Kidney (tissue), 14 donors: ENCODE results near the gene RESP18. TPM values are rescaled to one million over a fixed set of nuclear protein-coding genes. Genes with fewer than 3 reads are reported as not detected.

Experiments used
- DNase-seq, 5 donors: peaks; one replicate each; pipeline ENCODE4 v3.0.0-alpha.2; 2013 to 2020
- FAIRE-seq: peaks from 2 replicates; lab custom pipeline; 2012; peaks lifted over from hg19 to GRCh38; lab: Jason Lieb, UNC
- H3K27ac ChIP-seq, 2 donors: one replicate each; pipeline ENCODE4 v1.7.0; 2013; ENCODE audit warnings: low read depth in 2 of 2, low read length in 2 of 2, inconsistent platforms in 1 of 2
- H3K27me3 ChIP-seq: one replicate; pipeline ENCODE4 v1.7.1; 2013; ENCODE audit warnings: low read length, inconsistent platforms; ENCODE audit not compliant: control insufficient read depth, insufficient read depth
- H3K36me3 ChIP-seq, 3 donors: one replicate each; pipeline versions ENCODE4 v1.7.0 to v1.7.1; 2013; ENCODE audit warnings: low read length in 3 of 3, control low read depth in 1 of 3, inconsistent platforms in 1 of 3; ENCODE audit not compliant: insufficient read depth in 3 of 3, control insufficient read depth in 2 of 3
- H3K4me1 ChIP-seq, 3 donors: one replicate each; pipeline versions ENCODE4 v1.7.0 to v1.7.1; 2013; ENCODE audit warnings: low read length in 3 of 3, inconsistent platforms in 1 of 3, low read depth in 1 of 3; ENCODE audit not compliant: control insufficient read depth in 2 of 3, insufficient read depth in 2 of 3
- H3K4me3 ChIP-seq, 3 donors: one replicate each; pipeline versions ENCODE4 v1.7.0 to v1.8.1; 2013; ENCODE audit warnings: low read length in 3 of 3, control low read depth in 1 of 3, inconsistent platforms in 1 of 3
- H3K9ac ChIP-seq, 3 donors: one replicate each; pipeline versions ENCODE4 v1.7.0 to v1.7.1; 2013; ENCODE audit warnings: low read length in 3 of 3, control low read depth in 1 of 3, inconsistent platforms in 1 of 3
- H3K9me3 ChIP-seq, 3 donors: one replicate each; pipeline versions ENCODE4 v1.7.0 to v1.7.1; 2013; ENCODE audit warnings: low read length in 3 of 3, control low read depth in 1 of 3, inconsistent platforms in 1 of 3; ENCODE audit not compliant: control insufficient read depth in 2 of 3, insufficient read depth in 1 of 3
- CTCF ChIP-seq: IDR thresholded peaks from 3 replicates; pipeline ENCODE4 v1.5.1; 2012; ENCODE audit warnings: mild to moderate bottlenecking, moderate library complexity, borderline replicate concordance; ENCODE audit not compliant: insufficient read depth; ENCODE audit errors: extremely low read depth
- intact Hi-C: fragments of 100-400 bp; cut with DNase I; formaldehyde crosslinking; loops from one replicate; pipeline ENCODE4 v1.11.1; 2022
- polyA plus RNA-seq: library from polyadenylated mRNA; stranded (reverse); fragments of 350-450 nt; fragmentation: Illumina TruSeq; extraction: RNeasy Lipid Tissue Mini Kit (QIAGEN cat#74804); gene quantifications from one replicate; pipeline ENCODE4 v1.2.3, GENCODE V29; 2014; ENCODE audit warnings: low read depth, low replicate concordance; ENCODE audit not compliant: insufficient read depth
- total RNA-seq: library from RNA; stranded (reverse); fragmentation: NEBNext Ultra II Directional; extraction: Animal tissue kit (Norgen Biotek cat#: 25700); gene quantifications from one replicate; pipeline ENCODE4 v1.2.1, GENCODE V29; 2021
- donor health status: control.
- donor health status: control.
- donor health status: control.
- donor health status: control.
- donor health status: control.
- donor health status: DM: yes; HTN: yes; CAD: no.
- donor health status: Normal renal cell carcinoma (clear cell type).

The RESP18 gene
- total and polyA plus RNA-seq, 2 donors from 2014 or later: not detected

DNA sequence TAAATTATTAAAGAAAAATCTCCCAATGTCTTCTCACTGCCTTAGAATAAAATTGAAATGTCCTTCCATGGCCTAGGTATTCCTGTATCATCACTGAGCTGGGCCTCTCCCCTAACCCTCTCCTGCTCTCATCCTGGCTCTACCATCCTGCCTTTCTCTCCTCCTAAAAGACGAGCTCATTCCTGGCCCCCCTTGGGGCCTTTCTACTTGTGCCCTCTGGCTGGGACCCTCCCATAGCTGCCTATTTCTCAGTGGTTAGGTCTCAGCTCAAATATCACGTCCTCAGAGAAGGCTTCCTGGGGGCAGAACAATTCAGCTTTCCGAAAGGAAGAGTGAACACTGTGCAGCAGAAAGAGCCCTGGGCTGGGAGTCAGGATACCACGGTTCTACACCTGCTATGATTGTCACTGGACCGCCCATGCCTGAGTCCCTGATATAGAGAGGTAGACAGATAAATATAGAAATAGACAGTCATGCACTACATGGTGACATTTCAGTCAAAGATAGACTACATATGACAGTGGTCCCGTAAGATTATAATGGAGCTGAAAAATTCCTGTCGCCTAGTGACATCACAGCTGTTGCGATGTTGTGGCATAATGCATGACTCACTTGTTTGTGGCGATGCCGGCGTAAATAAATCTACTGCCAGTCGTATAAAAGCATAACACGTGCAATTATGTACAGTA lies 45.8 kb upstream of the RESP18 start:
- TF ChIP-seq CTCF: no peak
- Histone ChIP-seq H3K9ac (no peak overlapping the region), H3K4me3 (no peak overlapping the region), H3K36me3 (peaks cover 10 to 42% (median 25%) of the 10 kb centered on the region in 3 donors), H3K27ac (no peak overlapping the region), H3K4me1 (no peaks in the 10 kb centered on the region), H3K9me3 (no peaks in the 10 kb centered on the region), H3K27me3 (no peaks in the 10 kb centered on the region)
- no peak for DNase-seq
- FAIRE-seq: no peak
- intact Hi-C loops: no loop called here

GRCh38 chr2:219369447-219369861 lies 36.9 kb upstream of the RESP18 start:
- peak in 2 of 5 donors; percentile 56 to 80 for DNase-seq
- Histone ChIP-seq H3K9ac (no peak overlapping the region), H3K9me3 (no peaks in the 10 kb centered on the region), H3K4me1 (peaks cover 0 to 4% (median 0%) of the 10 kb centered on the region in 3 donors), H3K36me3 (peaks cover 5 to 8% (median 6%) of the 10 kb centered on the region in 3 donors), H3K27ac (no peak overlapping the region), H3K27me3 (no peaks in the 10 kb centered on the region), H3K4me3 (no peak overlapping the region)
- intact Hi-C loops: no loop called here
- no peak for TF ChIP-seq CTCF
- FAIRE-seq: no peak

DNA sequence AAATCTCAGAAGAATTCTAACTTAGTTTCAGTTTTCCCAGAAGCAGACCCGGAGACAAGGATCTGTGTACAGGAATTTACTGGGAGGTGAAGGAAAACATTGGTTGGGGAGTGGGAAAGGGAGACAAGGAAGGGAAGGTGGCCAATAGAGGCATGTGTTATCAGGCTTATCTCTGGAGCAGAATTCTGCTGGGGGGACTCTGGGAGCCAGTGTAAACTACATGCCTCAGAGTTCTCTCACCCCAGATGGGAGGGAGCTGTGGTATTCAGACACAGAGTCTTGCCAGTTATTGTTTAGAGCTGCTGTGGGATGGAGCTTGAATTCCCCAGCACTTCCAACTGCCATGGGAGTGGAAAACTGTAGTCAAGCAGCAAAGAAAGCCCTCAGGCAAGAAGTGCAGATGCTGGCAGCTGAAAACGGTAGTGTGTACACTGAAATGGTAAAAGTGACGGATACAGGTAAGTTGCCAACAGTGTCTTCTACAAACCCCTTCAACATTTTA lies 36.2 kb upstream of the RESP18 start:
- H3K9ac ChIP-seq: no peak overlapping the region
- intact Hi-C loops: no loop called here
- peaks cover 0 to 4% (median 0%) of the 10 kb centered on the region in 3 donors for H3K4me1 ChIP-seq
- H3K27me3 ChIP-seq: no peaks in the 10 kb centered on the region
- TF ChIP-seq CTCF: no peak
- H3K9me3 ChIP-seq: no peaks in the 10 kb centered on the region
- H3K27ac ChIP-seq: no peak overlapping the region
- FAIRE-seq: no peak
- peak in 3 of 5 donors; percentile 14 to 70 (median 43) for DNase-seq
- peak overlapping the region in 1 of 3 donors; percentile 7 for H3K4me3 ChIP-seq
- H3K36me3 ChIP-seq: peaks cover 0 to 2% (median under 1%) of the 10 kb centered on the region in 3 donors
